Activated T-helper 17 cell treated with anti-CD3 and anti-CD28 coated beads, Interleukin-2, amount 50 U/mL, for 72 hours (primary cell): Measurements from ENCODE around the gene C2orf81. TPM values are rescaled to one million over a fixed set of nuclear protein-coding genes. Genes with fewer than 3 reads are reported as not detected.

ENCODE experiments used
- ATAC-seq: fragments of 150-1000 bp; cut with Tn5 transposase; replicated peaks from 2 replicates; pipeline ENCODE4 v1.10.0; 2021; ENCODE audit warnings: mild to moderate bottlenecking, moderate library complexity
- H3K27ac Mint-ChIP-seq: one replicate; pipeline ENCODE4 v1.8.0; 2022; ENCODE audit warnings: mixed read lengths
- H3K27me3 Mint-ChIP-seq: one replicate; pipeline ENCODE4 v1.8.0; 2022; ENCODE audit warnings: mixed read lengths
- H3K36me3 Mint-ChIP-seq: one replicate; pipeline ENCODE4 v1.8.0; 2022; ENCODE audit warnings: low read depth, mild to moderate bottlenecking, mixed read lengths
- H3K4me1 Mint-ChIP-seq: one replicate; pipeline ENCODE4 v1.8.0; 2022; ENCODE audit warnings: mixed read lengths
- H3K4me3 Mint-ChIP-seq: one replicate; pipeline ENCODE4 v1.8.0; 2022; ENCODE audit warnings: mild to moderate bottlenecking, mixed read lengths
- H3K9me3 Mint-ChIP-seq: one replicate; pipeline ENCODE4 v1.8.0; 2022; ENCODE audit warnings: mixed read lengths
- total RNA-seq, 2 donors: library from RNA; stranded (reverse); gene quantifications; one replicate each; pipeline ENCODE4 v1.2.3, GENCODE V29; 2022

The C2orf81 gene
- total RNA-seq, 2 donors from 2014 or later = 2.3 to 9.7 TPM

- no peaks in the 10 kb centered on the region for H3K9me3 Mint-ChIP-seq
- H3K27me3 Mint-ChIP-seq = peaks cover 19% of the 10 kb centered on the region
- no peak for ATAC-seq
- H3K27ac Mint-ChIP-seq = no peak overlapping the region
- no peaks in the 10 kb centered on the region for H3K4me1 Mint-ChIP-seq
- no peaks in the 10 kb centered on the region for H3K36me3 Mint-ChIP-seq
- no peak overlapping the region for H3K4me3 Mint-ChIP-seq
These were observed 16.8 kb upstream of the C2orf81 start for GRCh38 chr2:74438248-74438647.

GRCh38 chr2:74436848-74437695 is 15.7 kb upstream of the C2orf81 start:
- Mint-ChIP-seq H3K27me3 (peaks cover 15% of the 10 kb centered on the region), H3K4me1 (no peaks in the 10 kb centered on the region), H3K4me3 (no peak overlapping the region), H3K27ac (no peak overlapping the region), H3K9me3 (no peaks in the 10 kb centered on the region), H3K36me3 (no peaks in the 10 kb centered on the region)
- ATAC-seq = no peak

GRCh38 chr2:74436111-74436805 is 14.8 kb upstream of the C2orf81 start:
- Mint-ChIP-seq H3K36me3 (no peaks in the 10 kb centered on the region), H3K27me3 (peaks cover 14% of the 10 kb centered on the region), H3K9me3 (no peaks in the 10 kb centered on the region), H3K27ac (no peak overlapping the region), H3K4me3 (no peak overlapping the region), H3K4me1 (no peaks in the 10 kb centered on the region)
- no peak for ATAC-seq

- H3K4me1 Mint-ChIP-seq = no peaks in the 10 kb centered on the region
- H3K27me3 Mint-ChIP-seq = no peaks in the 10 kb centered on the region
- H3K27ac Mint-ChIP-seq = no peak overlapping the region
- no peaks in the 10 kb centered on the region for H3K9me3 Mint-ChIP-seq
- H3K36me3 Mint-ChIP-seq = peaks cover 6% of the 10 kb centered on the region
- no peak overlapping the region for H3K4me3 Mint-ChIP-seq
- no peak for ATAC-seq
These were observed 9.1 kb upstream of the C2orf81 start for GRCh38 chr2:74430502-74430901.

- H3K27ac Mint-ChIP-seq = no peak overlapping the region
- H3K27me3 Mint-ChIP-seq = no peaks in the 10 kb centered on the region
- H3K36me3 Mint-ChIP-seq = peaks cover 14% of the 10 kb centered on the region
- H3K4me1 Mint-ChIP-seq = no peaks in the 10 kb centered on the region
- no peaks in the 10 kb centered on the region for H3K9me3 Mint-ChIP-seq
- ATAC-seq = peak; percentile 22
- H3K4me3 Mint-ChIP-seq = no peak overlapping the region
These were observed 8.3 kb upstream of the C2orf81 start for GRCh38 chr2:74429487-74430451.

- Mint-ChIP-seq H3K36me3 (peaks cover 25% of the 10 kb centered on the region), H3K27me3 (no peaks in the 10 kb centered on the region), H3K9me3 (no peaks in the 10 kb centered on the region), H3K4me3 (no peak overlapping the region), H3K27ac (no peak overlapping the region), H3K4me1 (no peaks in the 10 kb centered on the region)
- no peak for ATAC-seq
These were observed 7.3 kb upstream of the C2orf81 start for GRCh38 chr2:74428675-74429074.

- Mint-ChIP-seq H3K27me3 (no peaks in the 10 kb centered on the region), H3K4me1 (peaks cover 6% of the 10 kb centered on the region), H3K4me3 (no peak overlapping the region), H3K9me3 (no peaks in the 10 kb centered on the region), H3K27ac (no peak overlapping the region), H3K36me3 (peaks cover 36% of the 10 kb centered on the region)
- ATAC-seq = no peak
These were observed 6.1 kb upstream of the C2orf81 start for GRCh38 chr2:74427551-74427950.

- no peak overlapping the region for H3K27ac Mint-ChIP-seq
- no peaks in the 10 kb centered on the region for H3K9me3 Mint-ChIP-seq
These were observed 4.9 kb upstream of the C2orf81 start for GRCh38 chr2:74426181-74426758.

GRCh38 chr2:74425523-74425922 is 4.1 kb upstream of the C2orf81 start:
- no peak overlapping the region for H3K27ac Mint-ChIP-seq
- no peaks in the 10 kb centered on the region for H3K9me3 Mint-ChIP-seq
- no peaks in the 10 kb centered on the region for H3K27me3 Mint-ChIP-seq
- no peak for ATAC-seq
- H3K4me1 Mint-ChIP-seq = peaks cover 13% of the 10 kb centered on the region
- H3K36me3 Mint-ChIP-seq = peaks cover 46% of the 10 kb centered on the region
- H3K4me3 Mint-ChIP-seq = no peak overlapping the region

More at GRCh38 chr2:74426181-74426758, 4.9 kb upstream of the C2orf81 start:
- peaks cover 7% of the 10 kb centered on the region for H3K4me1 Mint-ChIP-seq
- H3K27me3 Mint-ChIP-seq = no peaks in the 10 kb centered on the region
- ATAC-seq = no peak
- H3K4me3 Mint-ChIP-seq = no peak overlapping the region
- peaks cover 46% of the 10 kb centered on the region for H3K36me3 Mint-ChIP-seq

GRCh38 chr2:74424995-74425406 is 3.6 kb upstream of the C2orf81 start:
- no peak for ATAC-seq
- Mint-ChIP-seq H3K4me3 (no peak overlapping the region), H3K4me1 (peaks cover 18% of the 10 kb centered on the region), H3K27ac (no peak overlapping the region), H3K36me3 (peaks cover 46% of the 10 kb centered on the region), H3K27me3 (no peaks in the 10 kb centered on the region), H3K9me3 (no peaks in the 10 kb centered on the region)

GRCh38 chr2:74424139-74424992 is 2.9 kb upstream of the C2orf81 start:
- Mint-ChIP-seq H3K4me1 (peaks cover 18% of the 10 kb centered on the region), H3K27me3 (no peaks in the 10 kb centered on the region), H3K4me3 (peak overlapping the region; percentile 23), H3K36me3 (peaks cover 46% of the 10 kb centered on the region), H3K27ac (no peak overlapping the region), H3K9me3 (no peaks in the 10 kb centered on the region)
- ATAC-seq = no peak

GRCh38 chr2:74423231-74424095 is 2.0 kb upstream of the C2orf81 start:
- Mint-ChIP-seq H3K27ac (peak overlapping the region; percentile 98), H3K9me3 (no peaks in the 10 kb centered on the region), H3K27me3 (no peaks in the 10 kb centered on the region), H3K4me1 (peaks cover 18% of the 10 kb centered on the region), H3K4me3 (peak overlapping the region; percentile 97), H3K36me3 (peaks cover 46% of the 10 kb centered on the region)
- ATAC-seq = no peak
